UCSD-AML1 (cell line): ENCODE measurements around the gene MACROD2.

ENCODE experiments used
- DNase-seq: peaks from one replicate; lab custom pipeline; 2025; ENCODE audit not compliant: unreplicated experiment; lab: John Stamatoyannopoulos, UW

Gene MACROD2

GRCh38 chr20:16049529-16050093 lies 2054.3 kb downstream of the MACROD2 start:
- no peak for DNase-seq

GRCh38 chr20:16050366-16050765 lies 2055.1 kb downstream of the MACROD2 start:
- no peak for DNase-seq

GRCh38 chr20:16051968-16052367 lies 2056.7 kb downstream of the MACROD2 start:
- DNase-seq = no peak

GRCh38 chr20:16052456-16052855 lies 2057.1 kb downstream of the MACROD2 start:
- DNase-seq = no peak

GRCh38 chr20:16054985-16055384 lies 2059.7 kb downstream of the MACROD2 start:
- DNase-seq = no peak

- DNase-seq = no peak
Measured at GRCh38 chr20:16057651-16058050, 2062.3 kb downstream of the MACROD2 start.

GRCh38 chr20:16058268-16058667 lies 2063.0 kb downstream of the MACROD2 start:
- DNase-seq = no peak

GRCh38 chr20:16059841-16060240 lies 2064.5 kb downstream of the MACROD2 start:
- no peak for DNase-seq

GRCh38 chr20:16061351-16061750 lies 2066.0 kb downstream of the MACROD2 start:
- no peak for DNase-seq

- DNase-seq = no peak
Measured at GRCh38 chr20:16062661-16063581, 2067.6 kb downstream of the MACROD2 start.

- DNase-seq = no peak
Measured at GRCh38 chr20:16063881-16064280, 2068.6 kb downstream of the MACROD2 start.

- no peak for DNase-seq
Measured at GRCh38 chr20:16064989-16065707, 2069.8 kb downstream of the MACROD2 start.

- DNase-seq = no peak
Measured at GRCh38 chr20:16066571-16066970, 2071.3 kb downstream of the MACROD2 start.

GRCh38 chr20:16069389-16070010 lies 2074.2 kb downstream of the MACROD2 start:
- DNase-seq = no peak

- DNase-seq = no peak
Measured at GRCh38 chr20:16072220-16072619, 2076.9 kb downstream of the MACROD2 start.

GRCh38 chr20:16078172-16078898 lies 2083.0 kb downstream of the MACROD2 start:
- no peak for DNase-seq

- DNase-seq = no peak
Measured at GRCh38 chr20:16081421-16081820, 2086.1 kb downstream of the MACROD2 start.

- DNase-seq = no peak
Measured at GRCh38 chr20:16082051-16082550, 2086.8 kb downstream of the MACROD2 start.

- DNase-seq = no peak
Measured at GRCh38 chr20:16083639-16084280, 2088.4 kb downstream of the MACROD2 start.

- DNase-seq = no peak
Measured at GRCh38 chr20:16095226-16095625, 2099.9 kb downstream of the MACROD2 start.
